Skin of body (tissue), 2 donors: Measurements from ENCODE around the gene NECAB3. TPM values are rescaled to one million over a fixed set of nuclear protein-coding genes. Genes with fewer than 3 reads are reported as not detected.

Source experiments
- DNase-seq: peaks from one replicate; lab custom pipeline; 2025; lab: John Stamatoyannopoulos, UW
- total RNA-seq: library from RNA; depleted of rRNA; stranded (reverse); fragments of >200 nt; gene quantifications from one replicate; pipeline ENCODE4 v1.2.3, GENCODE V29; 2014

The NECAB3 gene
- total RNA-seq, 1 donor from 2014 or later = 20.5 TPM

DNA sequence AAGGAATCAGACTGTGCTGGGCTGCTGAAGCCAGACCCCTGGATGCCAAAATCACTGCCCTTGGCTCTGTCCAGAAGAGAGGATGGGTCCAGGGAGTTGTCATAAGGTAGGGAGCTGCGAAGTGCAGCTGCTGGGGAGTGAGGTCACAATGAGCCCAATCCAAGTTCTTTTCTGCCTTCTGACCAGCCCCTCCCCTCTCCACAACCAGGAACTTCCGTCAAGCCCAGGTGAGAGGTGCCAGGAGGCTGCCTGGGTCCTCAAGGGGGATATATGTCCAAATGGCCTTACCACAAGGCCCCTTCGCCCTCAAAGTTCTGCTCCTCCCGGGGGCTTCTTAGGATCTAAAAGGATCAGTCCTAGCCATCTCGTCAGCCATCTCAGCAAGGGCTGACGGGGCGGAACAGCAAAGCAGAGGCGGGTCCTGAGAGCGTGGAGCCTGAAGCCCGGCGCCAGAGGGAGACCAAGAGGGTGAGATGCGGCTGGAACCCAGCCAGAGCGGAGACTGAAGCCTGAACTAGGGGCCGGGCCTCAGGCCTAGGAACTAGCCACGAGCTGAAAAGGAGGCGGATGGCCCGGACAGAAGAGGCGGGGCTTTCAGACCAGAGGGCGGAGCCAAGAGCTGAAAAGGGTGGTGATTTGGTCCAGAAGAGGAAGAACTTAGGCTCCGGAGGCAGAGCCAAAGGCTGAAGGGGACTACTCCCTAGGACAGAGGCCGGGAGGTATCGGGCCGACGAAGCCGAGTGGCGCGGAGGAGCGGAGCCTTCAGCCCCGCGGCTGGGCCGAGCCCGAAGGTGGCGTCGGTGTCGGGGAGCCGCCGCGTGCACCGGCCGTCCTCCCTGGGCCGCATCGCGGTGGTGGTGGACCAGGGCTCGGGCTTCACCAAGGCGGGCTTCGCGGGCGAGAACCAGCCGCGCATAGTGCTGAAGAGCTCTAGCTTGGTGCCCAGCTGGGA, 7.7 kb downstream of the NECAB3 start, which contains the start of gene ACTL10:
TSS of gene ACTL10 (plus strand) at position 651 of the 952 bp plus-strand sequence. CDS start 555 bp downstream, outside the sequence.
- DNase-seq = peak; percentile 79

DNA sequence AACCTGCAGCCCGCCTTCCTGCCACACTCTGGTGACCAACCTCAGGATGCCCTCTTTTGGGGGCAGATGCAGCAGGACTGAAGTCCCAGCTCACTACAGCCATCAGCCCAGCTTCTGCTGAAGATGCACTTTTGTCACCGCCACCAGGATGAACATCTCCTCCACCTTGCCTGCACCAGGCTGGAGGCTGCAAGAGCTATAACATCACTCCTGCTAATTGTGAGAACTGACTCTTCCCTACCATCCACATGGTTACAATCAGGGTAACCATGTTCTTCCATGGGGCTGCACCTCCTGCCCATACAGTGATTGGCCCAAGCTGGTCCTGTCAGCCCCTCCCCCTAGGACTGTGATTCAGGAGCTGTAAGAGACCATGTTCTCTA, 9.5 kb downstream of the NECAB3 start:
- no peak for DNase-seq

DNA sequence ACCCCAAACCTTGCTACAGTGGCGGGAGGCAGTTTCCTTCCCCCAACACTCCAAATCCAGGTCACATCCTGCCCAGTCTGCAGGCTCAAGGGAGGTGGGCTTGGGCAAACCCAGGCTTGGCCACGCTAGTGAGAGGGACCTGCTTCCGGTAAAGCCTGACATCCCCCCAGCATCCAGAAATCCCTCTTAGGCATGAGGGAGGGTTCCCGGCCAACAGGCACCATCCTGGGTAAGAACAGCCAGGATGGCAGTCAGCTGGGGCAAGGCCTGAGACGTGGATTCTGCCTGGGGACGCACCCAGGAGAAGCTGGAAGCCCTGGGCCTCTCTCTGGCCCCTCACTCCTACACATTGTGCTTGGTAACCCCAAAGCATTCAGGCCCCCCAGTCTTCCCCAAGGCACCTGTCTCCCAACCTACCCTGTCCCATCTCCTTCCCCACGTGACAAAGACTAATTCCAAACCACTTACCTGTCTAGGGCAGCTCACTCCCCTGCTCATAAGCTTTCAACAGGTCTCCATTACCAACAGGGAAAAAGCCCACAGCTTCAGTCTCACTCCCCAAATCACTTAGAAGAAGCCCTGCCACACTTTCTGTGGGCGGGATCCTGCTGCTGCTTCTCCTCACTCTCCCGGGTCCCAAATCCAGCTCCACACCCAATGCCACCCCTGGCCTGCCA, 10.0 kb downstream of the NECAB3 start:
- no peak for DNase-seq

DNA sequence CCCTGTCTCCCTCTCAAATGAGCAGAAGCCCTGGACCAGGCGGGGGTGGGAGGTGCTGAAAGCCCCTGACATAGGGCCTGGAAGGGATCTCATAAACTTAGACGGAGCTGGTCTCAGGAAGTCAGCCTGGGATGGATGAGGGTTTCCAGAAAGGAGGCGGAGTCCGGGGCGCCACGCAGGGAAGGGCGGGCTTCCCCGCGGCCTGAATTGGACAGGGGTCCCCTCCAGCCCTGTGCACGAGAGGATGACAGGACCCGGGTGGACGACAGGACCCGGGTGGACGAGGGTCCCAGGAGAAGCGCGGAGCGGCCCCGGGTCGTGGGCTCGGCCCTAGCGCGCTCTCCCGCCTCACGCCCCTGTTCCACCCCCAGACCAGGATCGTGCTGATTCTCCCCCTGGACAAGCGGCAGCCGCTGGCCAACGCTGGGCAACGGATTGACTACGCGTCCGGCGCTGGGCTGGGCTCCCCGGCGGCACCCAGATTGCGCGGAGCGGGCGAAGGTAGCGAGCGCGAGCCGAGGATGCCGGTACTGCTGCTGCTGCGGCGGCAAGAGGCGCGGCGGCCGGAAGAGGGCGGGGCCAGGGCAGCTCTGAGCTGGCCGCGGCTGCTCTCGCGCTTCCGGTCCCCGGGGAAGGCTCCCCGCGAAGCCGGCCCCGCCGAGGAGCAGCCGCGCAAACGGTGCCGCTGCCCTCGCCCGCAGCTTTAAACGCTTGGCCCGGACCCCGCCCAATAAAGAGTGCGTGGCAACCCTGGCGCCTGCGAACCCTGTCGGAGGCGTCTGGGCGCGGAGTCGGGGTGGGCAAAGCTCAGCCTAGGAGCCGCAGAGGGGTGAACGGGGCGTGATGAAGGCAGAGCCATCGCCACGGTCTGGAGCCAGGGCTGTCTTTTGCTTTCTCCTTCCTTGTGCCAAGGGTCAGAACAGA, 10.8 kb downstream of the NECAB3 start:
- DNase-seq = peak; percentile 35

DNA sequence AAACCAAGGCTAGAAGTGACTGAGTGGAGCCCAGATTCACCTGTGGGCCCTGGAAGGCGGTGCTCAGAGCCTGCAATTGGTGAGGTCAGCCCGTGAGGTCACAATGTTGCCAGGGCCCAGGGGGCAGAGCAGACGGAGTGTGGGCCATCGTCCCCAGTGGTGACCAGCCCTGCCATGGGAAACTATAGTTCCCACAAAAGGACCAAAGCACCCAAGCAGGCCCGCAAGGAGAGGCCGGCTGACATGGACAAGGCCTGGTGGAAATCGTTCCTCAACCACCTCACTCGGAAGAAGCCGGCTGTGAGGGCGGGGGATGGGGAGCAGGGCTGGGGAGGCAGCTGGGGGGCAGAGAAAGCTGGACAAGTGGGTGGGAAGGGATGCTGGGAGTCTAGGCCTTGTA, 12.1 kb downstream of the NECAB3 start, which contains the start of gene C20orf144:
TSS of gene C20orf144 (plus strand) at position 156 of the 400 bp plus-strand sequence. CDS start at position 175, 19 bp downstream.
- DNase-seq = no peak

DNA sequence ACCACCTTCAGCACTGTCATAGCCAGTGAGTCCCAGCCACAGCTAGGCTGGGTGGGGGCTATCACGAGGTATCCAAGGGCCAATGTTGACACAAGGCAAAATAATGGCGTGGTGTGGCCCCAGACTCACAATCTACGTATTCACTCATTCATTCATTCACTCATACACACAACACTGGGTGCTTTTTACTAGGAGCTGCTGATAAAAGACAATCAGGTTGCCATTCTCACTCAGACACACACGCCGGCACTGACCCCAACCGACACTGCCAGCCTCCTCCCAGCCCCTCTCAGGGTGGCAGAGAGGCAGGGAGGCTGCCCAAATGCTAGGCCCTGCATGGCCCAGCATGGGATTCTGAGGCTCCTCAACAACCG, 13.6 kb downstream of the NECAB3 start:
- no peak for DNase-seq

DNA sequence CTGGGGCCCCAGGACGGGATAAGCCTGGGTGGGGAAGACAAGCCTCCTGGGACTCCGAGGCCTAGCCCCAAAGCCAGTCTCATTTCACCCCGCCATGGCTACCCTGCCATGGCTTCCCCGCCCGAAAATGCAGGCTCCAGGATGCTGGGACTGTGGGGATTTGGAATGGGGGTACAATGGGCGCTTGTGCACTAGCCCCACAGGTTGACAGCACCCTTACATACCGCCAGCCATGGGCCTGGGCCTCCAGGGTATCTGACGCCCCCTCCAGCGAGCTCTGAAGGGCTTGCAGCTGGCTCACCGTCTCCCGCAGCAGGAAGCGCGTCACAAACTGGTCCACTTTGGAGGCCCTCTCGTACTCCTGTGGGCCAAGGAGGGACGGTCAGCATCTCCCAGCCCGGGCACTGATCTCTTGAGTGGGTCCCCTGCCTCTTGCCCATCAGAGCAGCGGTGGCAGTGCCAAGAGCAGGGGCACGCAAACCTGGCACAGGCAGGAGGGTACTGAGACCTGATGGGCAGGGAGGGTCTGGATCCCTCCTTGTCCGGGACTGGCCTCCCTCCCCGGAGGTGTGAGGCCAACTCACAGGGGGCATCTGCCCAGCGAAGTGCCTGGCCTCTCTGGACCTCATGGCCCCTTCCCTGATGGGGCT, 14.1 kb downstream of the NECAB3 start:
- DNase-seq = no peak

DNA sequence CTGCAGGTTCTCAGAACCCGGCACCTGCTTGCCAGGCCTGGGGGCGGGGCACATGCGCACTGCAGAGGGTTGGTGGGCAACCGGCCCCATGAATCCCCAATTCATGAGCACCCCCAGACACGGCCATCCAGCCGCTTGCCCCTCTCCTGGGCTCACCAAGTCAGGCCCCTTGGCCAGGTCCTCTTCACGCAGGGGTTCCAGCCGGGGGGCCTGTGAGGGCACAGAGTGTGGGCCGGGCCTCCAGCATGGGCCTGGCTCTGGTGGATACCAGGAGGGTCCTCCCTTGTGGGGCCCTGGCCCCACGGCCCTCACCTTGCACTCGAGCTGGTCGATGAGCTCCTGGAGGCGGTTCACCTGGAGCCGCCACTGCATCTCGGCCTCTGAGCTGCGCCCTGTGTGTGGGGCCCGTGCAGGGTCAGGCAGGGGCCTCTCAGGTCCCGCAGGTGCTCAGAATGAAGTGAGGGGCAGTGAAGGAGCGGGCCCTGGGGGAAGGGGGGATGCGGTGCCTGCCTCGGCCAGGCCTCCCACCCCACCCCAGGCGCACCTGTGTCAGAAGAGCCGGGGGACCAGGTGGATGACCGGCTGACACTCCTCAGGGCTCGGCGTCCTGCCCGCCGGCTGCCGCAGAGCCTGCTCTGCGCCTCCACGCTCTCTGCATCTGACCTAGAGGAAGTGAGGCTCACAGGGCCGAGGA, 14.7 kb downstream of the NECAB3 start:
- DNase-seq = no peak

DNA sequence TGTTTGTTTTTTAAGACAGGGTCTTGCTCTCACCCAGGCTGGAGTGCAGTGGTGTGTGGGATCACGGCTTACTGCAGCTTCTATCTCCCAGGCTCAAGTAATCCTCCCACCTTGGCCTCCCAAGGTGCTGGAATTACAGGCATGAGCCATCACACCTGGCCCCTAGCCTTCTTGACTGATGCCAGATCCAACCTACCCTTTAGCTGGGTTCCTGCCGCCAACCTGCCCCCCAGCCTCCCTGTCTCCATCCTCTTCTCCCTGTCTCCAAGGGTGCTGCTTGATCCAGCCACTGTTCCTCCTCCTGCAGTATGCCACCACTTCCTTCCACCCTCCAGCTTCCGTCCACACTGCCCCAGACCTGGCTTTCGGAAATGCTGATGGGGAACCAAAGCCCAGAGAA, 15.3 kb downstream of the NECAB3 start:
- DNase-seq = no peak

DNA sequence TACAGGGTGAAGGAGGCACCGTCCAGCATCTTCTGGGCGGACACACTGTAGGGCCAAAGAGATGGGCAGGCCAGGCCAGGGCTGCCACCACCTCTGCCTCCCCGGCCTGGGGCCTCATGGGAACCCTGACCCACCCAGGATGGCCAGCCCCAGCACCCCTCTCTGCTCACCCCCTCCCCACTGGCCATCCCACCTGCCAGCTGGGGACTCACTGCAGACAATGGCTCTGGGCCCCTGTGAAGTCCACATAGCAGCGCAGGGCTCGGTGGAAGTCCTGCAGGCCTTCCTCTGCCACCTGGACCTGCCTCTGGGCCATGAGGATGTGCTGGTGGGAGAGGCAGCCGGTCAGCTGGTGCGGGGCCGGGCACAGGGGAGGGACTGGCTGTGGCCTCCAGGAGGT, 15.7 kb downstream of the NECAB3 start:
- DNase-seq = no peak

DNA sequence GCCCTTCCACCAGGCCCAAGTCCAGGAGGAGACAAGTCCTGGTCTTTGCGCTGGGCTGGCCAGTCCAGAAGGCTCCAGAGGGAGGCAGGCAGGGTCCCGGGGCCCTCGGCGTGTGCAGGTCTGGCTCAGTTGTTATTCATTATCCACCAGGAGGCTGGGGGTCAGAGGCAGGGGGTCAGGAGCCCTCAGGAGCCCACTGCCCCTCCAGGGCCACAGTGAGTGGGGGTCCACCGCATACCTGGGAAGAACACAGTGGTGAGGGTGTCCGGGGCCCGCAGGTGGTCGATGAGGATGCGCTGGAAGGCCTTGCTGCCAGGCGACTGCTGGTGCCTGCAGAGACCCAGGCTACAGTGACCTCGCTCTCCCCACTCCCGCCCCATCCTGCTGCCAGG, 16.5 kb downstream of the NECAB3 start:
- no peak for DNase-seq

DNA sequence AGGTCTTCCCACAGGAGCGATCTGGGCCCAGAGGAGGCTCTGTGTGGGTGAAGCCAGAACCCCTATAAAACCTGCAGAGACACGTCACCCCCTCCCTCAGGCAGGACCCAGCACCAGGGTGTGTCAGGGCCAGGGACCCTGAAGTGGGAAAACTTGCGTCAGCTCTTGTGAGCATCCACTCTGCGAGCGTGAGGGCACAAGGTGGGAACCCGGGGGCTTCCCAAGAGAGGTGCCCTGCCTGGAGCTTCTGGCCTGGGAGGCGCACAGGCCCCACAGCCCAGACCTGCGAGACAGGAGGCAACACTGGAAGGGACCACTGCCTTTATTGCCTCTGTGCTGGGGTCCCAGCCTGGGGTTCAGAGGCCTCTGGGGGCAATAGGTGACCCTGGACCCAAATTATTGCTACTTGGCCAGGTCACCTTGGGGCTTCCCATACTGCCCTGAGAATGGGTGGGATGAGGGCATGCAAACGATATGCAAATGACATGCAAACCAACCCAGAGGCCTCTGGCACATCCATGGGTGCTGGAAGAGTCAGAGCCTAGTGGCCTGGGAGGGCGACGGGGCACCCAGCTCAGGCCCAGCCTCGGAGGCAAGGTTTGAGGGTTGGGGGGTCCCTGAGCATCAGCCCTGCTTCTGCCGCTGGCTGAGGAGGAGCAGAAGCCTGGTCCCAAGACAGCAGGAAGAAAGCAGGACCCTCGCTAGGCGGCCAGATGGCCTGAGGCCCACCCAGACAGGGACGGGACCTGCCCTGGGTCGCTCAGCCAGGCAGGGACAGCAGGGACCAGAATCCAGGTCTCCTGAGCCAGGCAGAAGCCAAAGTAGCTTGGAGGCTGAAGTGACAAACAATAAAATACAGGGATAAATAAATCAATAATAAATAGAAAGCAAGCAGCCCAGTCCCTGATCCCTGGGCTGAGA, 17.2 kb downstream of the NECAB3 start:
- no peak for DNase-seq

DNA sequence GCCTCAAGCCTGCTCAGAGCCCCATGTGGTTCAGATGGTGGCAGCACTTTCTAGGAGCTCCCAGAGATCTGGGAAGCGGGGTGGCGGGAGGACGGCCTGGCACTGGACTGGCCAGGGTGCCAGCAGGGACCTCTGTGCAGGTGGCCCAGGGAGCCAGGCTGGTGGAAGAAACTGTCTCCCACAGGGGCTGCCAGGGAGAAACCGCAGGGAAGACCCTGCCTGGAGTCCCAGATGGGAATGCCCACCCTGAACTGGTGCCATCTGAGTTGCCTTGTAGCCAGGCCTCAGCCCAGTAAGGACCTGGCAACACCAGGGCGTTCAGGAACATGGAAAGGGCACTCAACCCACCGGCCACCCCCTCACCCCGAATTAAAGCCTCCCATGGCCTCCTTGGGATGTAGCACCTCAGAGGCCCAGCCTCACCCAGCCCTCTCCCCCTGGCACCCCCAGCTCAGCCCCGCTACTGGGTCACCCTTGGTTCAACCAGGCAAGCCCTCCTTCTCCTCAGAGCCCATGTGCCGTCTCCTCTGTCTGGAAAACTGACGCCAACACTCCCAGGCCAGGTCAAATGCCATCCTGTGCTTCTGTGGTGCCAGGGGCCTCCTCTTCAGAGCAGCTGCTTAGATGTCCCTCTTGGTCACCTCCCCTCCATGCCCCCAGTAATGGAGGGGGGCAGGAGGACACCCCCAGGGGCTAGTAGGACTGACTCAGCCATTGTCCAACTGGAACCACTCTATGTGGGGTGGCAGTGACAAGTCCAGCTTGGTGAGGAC, 18.0 kb downstream of the NECAB3 start:
- DNase-seq = no peak

DNA sequence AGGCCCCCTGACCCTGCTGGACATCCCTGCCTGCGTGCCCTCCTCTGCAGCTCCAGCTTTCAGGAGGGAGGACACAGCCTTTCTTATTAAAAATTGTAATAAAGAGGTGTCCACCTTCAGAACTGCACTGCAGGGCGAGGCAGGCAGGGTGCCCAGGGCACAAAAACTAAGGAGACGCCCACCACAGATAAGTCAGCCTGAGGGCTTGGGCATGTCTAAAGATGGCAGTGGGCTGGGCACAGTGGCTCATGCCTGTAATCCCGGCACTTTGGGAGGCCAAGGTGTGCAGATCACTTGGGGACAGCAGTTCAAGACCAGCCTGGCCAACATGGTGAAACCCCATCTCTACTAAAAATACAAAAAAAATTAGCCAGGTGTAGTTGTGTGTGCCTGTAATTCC, 19.1 kb downstream of the NECAB3 start:
- DNase-seq = no peak

DNA sequence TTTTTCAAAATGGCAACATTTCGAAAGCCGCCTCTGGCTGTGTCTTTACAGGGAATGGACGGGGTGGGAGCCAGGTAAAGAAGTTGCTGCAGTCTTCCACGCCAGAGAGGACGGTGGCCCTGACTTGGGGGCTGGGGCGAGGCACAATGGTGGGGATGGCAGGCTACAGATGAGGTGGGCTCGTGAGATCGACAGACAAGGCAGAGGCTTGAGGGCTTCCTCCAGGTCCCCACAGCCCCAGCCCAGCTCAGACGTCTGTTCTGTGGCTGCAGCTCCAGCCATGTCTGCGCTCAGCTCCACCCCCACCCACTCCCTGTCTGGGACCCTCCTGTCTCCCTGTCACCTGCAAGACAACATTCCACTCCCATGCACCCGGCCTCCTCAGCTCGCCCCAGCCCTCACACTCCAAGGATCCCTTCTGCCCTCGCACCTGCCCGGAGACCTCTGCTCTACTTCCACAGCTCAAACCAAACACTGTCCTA, 19.5 kb downstream of the NECAB3 start:
- no peak for DNase-seq

DNA sequence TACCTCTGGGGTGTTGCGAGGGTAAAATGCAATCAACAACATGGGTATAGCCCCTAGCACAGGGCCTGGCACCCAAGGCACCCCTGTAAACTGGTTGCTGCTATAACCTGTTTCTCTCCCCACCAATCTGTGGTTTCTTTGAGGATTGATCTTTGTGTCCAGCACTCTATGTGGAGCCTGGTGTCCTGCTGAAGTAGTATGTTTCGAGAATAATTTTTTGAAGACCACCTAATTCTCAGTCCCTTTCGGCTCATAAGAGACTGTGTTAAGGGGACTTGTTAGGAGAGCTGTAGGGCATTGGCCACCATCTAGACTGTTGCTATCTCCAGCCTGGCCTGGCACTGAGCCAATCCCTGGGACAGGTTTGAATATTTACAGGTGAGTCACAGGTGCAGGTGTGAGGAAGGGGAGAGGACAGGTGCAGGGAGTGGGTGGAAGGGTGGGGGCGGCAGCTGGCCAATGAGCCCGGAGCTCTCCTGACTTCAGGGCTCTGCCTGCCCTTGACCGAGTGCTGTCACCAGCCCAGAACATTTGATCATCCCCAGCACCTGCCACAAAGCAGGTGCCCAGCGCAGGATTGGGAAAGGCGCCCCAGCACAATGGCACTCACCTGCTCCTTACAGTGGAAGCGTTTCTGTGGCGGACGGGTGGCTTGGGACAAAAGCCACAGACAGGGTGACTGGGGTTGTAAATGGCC, 20.2 kb downstream of the NECAB3 start:
- no peak for DNase-seq

DNA sequence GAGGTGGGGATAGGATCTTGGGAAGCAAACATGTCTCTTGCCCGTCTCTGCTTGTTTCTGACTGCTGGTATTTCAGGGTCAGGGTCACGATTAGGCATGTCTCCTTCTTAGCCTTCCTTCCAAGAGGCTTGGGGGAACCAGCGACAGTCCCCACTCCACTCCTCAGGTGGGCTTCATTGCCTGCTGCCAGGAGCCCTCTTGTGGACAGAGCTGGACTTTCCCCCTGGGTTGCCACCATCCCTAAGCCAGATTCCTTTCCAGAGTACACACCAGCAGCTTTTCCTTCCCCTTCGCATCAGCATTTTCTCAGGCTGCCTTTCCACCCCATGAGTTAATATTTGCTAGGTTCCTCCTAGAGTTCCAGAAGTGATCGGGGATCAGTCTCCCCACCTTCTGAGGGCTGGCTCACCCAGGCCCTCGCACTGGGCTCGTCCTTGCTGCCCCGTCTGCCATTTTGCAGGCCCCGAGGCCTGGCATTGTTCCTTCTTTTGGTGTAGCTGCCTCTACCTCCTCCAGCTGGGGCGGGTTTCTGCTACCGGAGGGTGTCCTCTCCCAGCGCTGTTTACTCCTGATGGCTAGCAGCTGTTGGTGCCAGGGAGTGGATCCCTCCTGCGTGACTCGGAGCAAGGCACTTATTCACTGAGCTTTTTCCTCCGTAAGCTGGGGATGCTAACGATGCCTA, 20.9 kb downstream of the NECAB3 start:
- peak; percentile 18 for DNase-seq
